ENCODE measurements around the gene SUMO2. TPM values are rescaled to one million over a fixed set of nuclear protein-coding genes. Genes with fewer than 3 reads are reported as not detected.

Gene SUMO2
- total RNA-seq, 4 donors from 2014 or later = 53.3 to 62.9 (median 60.1) TPM

DNA sequence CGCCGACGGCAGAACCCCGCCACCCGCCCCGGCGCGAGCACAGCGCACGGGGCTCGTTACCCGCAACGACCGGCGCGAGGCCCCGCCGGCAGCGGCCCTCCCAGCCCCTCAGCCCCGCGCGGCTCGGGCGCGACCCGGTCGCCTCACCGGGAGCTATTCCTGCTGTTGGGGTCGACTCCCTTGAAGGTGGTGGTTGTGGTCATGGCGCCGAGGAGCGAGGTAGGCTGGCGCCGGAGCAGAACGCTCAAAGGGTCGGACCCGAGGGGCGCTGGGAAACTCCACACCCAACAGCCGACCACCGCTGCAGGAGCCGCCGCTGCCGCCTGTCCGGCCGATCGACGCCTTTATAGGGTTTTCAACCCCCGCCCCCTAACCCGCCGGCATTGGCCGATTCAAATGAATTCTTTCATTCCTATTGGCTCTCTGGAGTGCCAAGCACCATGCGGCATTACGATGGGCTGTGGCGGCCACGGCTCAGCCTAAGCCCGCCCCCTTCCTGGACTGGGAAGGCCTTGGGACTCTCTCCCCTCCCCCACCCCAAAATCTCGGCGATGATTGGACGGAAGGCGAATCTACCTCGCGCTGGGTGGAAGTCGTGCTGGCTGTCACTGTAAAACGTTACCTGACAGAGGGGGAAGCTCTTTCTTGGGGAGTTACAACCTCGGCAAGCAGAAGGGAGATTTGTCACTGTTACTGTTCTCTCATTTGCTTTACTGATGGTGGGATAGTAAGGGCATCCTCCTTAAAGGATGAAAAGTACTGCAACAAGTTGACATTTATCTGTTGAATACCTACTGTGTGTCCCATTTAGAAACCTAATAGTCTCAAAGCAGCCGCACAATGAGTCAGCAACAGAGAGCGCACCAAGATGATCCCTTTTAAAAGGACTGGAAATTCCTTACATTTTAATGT is 28.3 kb downstream of the SUMO2 start, which contains the start of gene JPT1:
TSS of gene JPT1 (minus strand) at position 318 of the 912 bp plus-strand sequence. CDS start at position 203, 115 bp downstream.
- DNase-seq (ENCODE audit: low spot score) = peak; percentile 89
- TF ChIP-seq, protein P1, sequence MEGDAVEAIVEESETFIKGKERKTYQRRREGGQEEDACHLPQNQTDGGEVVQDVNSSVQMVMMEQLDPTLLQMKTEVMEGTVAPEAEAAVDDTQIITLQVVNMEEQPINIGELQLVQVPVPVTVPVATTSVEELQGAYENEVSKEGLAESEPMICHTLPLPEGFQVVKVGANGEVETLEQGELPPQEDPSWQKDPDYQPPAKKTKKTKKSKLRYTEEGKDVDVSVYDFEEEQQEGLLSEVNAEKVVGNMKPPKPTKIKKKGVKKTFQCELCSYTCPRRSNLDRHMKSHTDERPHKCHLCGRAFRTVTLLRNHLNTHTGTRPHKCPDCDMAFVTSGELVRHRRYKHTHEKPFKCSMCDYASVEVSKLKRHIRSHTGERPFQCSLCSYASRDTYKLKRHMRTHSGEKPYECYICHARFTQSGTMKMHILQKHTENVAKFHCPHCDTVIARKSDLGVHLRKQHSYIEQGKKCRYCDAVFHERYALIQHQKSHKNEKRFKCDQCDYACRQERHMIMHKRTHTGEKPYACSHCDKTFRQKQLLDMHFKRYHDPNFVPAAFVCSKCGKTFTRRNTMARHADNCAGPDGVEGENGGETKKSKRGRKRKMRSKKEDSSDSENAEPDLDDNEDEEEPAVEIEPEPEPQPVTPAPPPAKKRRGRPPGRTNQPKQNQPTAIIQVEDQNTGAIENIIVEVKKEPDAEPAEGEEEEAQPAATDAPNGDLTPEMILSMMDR (IDR thresholded peaks at IDR 0.05) = no peak
- ATAC-seq (ENCODE audit: low FRiP score) = peak; percentile 100

DNA sequence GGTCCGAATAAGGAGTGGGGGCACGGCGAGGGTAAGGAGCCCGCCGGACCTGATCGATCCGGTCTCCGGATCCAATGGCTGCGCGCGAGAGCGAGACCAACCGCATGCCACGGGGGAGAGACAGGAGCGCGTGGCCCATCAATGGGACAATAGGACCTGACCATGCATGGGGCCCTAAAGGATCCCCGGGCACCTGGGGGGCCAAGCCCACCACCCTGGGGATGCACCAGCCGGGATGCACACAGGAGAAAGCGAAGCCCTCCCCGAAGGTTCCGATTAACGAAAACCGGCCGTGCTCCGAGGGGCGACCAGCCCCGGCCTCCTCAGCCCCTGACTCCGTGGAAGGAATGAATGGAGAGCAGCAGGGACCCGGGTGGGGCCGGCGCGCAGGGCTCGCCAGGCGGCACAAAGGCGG is 29.0 kb downstream of the SUMO2 start:
- TF ChIP-seq, protein P1 (IDR thresholded peaks at IDR 0.05) = no peak
- DNase-seq (ENCODE audit: low spot score) (no peak), ATAC-seq (ENCODE audit: low FRiP score) (peak; percentile 34)

DNA sequence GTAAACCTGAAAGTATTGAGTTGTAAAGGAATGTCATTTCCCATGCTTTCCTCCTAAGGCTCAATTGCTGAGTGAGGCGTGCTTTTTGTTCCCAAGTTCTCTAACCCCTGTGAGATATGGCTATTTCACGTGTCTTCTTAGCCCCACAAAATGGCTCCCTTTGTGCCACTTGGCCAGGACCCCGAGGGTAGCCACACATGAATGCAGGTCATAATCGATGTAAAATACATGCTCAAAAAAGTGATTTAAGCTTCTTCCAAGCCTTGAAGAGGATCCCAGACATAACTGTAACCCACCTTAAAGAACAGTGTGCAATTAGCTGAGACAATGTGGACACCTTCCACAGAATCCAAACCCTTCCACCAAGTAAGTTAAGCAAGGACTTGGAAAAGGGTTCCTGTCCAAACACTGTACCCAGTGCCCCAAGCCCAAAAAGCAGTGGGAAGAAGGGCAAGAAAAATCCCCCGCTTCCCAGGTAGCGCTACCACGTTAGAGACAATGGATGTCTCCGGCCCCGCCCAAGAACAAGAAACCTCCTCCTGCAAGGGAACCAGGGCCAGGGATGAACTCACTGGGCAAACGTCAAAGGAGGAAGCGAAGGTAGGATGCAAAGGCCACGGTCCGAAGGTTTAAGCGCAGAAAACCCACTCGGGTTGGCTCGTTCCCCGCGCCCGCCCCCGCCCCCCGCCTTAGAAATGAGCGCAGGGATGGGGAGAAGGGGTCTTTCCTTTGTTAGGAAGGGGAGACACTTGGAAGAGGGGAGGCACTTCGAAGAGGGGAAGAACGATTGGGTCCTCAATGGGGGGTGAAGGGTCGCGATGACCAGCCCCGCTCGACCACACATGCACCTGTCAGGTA is 29.6 kb downstream of the SUMO2 start:
- no peak for DNase-seq (ENCODE audit: low spot score)
- TF ChIP-seq, protein P1 (IDR thresholded peaks at IDR 0.05) = no peak

DNA sequence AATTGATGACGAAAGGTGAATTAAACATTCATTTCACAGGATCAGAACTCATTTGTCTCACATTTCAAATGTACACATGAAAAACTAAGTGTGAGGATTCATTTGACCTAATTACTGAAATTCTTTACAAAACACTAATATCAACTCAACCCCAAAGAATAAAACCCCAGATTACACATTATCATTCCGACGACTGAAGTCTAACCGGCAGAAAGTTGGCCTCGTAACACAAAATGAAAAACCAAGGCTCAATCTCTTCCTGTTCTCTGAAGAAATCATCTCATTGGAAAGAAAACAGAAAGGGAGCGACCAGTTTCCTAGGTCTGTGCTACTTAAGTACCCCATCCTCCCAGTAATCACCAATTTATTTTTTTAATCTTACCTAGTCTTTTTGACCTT is 30.2 kb downstream of the SUMO2 start:
- no peak for DNase-seq (ENCODE audit: low spot score)
- ATAC-seq (ENCODE audit: low FRiP score) = no peak
- TF ChIP-seq, protein P1 (IDR thresholded peaks at IDR 0.05) = no peak

More for the DNA sequence above, 29.6 kb downstream of the SUMO2 start:
- ATAC-seq (ENCODE audit: low FRiP score) = no peak

DNA sequence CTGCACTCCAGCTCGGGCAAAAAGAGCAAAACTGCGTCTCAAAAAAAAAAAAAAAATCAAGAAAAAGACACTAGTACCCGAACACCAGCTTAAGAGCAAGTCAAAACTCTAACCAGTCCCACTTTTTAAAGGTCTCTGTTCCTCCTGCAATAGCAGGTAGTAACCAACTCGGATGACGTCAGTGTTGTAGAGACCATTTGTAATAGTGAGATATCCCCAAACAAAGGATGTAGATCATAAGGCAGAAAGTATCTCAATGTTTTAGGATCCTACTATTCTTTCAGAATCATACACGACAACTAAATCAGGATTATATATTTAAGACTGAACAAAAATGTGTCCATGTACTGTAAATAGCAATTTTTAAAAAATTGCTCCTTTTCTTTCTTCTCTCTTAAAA is 30.8 kb downstream of the SUMO2 start:
- no peak for ATAC-seq (ENCODE audit: low FRiP score)
- TF ChIP-seq, protein P1 (IDR thresholded peaks at IDR 0.05) = no peak
- DNase-seq (ENCODE audit: low spot score) = no peak

DNA sequence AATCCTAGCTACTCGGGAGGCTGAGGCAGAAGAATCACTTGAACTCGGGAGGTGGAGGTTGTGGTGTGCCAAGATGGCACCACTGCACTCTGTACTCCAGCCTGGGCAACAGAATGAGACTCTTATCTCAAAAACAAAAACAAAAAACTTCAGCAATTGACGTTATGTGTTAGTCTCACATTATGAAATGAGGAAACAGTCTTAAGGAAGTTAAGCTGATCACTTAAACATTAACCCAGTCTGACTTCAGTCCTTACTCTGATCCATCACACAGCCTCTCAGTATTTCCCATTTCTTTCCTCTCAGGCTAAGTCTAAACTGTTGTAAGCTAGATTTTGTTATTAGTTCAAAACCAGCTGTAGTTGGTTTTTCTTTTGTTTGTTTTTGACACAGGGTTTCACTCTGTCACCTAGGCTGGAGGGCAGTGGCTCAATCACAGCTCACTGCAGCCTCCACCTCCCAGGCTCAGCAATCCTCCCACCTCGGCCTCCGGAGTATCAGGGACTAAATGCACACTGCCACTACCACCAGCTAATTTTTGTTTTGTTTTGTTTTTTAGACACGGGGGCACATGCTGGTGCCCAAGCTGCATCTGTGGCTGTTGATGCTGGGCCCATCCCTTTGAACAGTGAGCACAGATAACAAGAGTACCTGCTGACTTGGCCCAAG is 34.7 kb downstream of the SUMO2 start:
- TF ChIP-seq, protein P1 (IDR thresholded peaks at IDR 0.05) = no peak
- no peak for DNase-seq (ENCODE audit: low spot score)
- ATAC-seq (ENCODE audit: low FRiP score) = no peak
